K562 (cell line): Measurements from ENCODE around the gene ADCY9. TPM values are rescaled to one million over a fixed set of nuclear protein-coding genes. Genes with fewer than 3 reads are reported as not detected.

Experiments
- ATAC-seq: fragments of 200-7000 bp; cut with Tn5 transposase; 3 replicates; pipeline ENCODE4 v1.9.1; 2020; ENCODE audit warnings: moderate library complexity
- BruUV-seq: library from RNA; stranded (reverse); fragments of 400-500 nt; replicated peaks from 2 replicates; lab custom pipeline; 2021; lab: Mats Ljungman, UMichigan
- CTCF ChIA-PET: fragments of 300-600 bp; formaldehyde crosslinking; extraction: SDS; loops from one replicate; lab custom pipeline; 2021; ENCODE audit warnings: low intra/inter-chr PET ratio; lab: Yijun Ruan, JAX
- POLR2A ChIA-PET: fragments of 300-600, 350-650 bp; sonication (Branson Sonifier 250); formaldehyde crosslinking; extraction: SDS; loops from one replicate; lab custom pipeline; 2021; ENCODE audit warnings: antibody characterized with exemption, inconsistent platforms; lab: Yijun Ruan, JAX
- DNase-seq, 4 experiments: peaks; one replicate each; pipeline versions ENCODE4 v3.0.0 to v3.0.0-alpha.2; 2011 to 2018; ENCODE audit warnings: low spot score in 3 of 4, mixed read lengths in 3 of 4; ENCODE audit errors: extremely low read depth in 1 of 4
- FAIRE-seq: peaks from 2 replicates; lab custom pipeline; 2011; peaks lifted over from hg19 to GRCh38; lab: Jason Lieb, UNC
- H2AFZ ChIP-seq: 2 replicates; pipeline ENCODE4 v1.6.0; 2011; ENCODE audit warnings: low read depth, low read length, control low read depth, inconsistent platforms
- H3K27ac ChIP-seq: fragments of 200-600 bp; 3 replicates; pipeline ENCODE4 v1.8.0; 2011; ENCODE audit warnings: low read depth, mild to moderate bottlenecking, control low read depth, inconsistent platforms, low read length, moderate library complexity, mixed read lengths; ENCODE audit errors: extremely low read depth
- H3K27me3 ChIP-seq, 2 experiments: fragments of 300-600 bp in 1 of 2; 2 replicates in 1 of 2; 3 replicates in 1 of 2; pipeline versions ENCODE4 v1.6.0 to v1.8.0; 2011; ENCODE audit warnings: inconsistent platforms in 2 of 2, low read length in 2 of 2, mild to moderate bottlenecking in 1 of 2, mixed read lengths in 1 of 2, moderate library complexity in 1 of 2; ENCODE audit not compliant: control insufficient read depth in 2 of 2, insufficient read depth in 2 of 2
- H3K36me3 ChIP-seq: fragments of 300-600 bp; 3 replicates; pipeline ENCODE4 v1.8.0; 2011; ENCODE audit warnings: mild to moderate bottlenecking, low read length, inconsistent platforms; ENCODE audit not compliant: control insufficient read depth, insufficient read depth
- H3K4me1 ChIP-seq, 2 experiments: fragments of 200-600 bp in 1 of 2; replicated peaks in 1 of 2; 2 replicates in 1 of 2; 3 replicates in 1 of 2; pipeline versions ENCODE4 v1.5.1 to v1.8.0; 2011; ENCODE audit warnings: inconsistent platforms in 2 of 2, low read length in 2 of 2, mild to moderate bottlenecking in 1 of 2, mixed read lengths in 1 of 2, moderate library complexity in 1 of 2; ENCODE audit not compliant: control insufficient read depth in 2 of 2, insufficient read depth in 2 of 2
- H3K4me2 ChIP-seq: 2 replicates; pipeline ENCODE4 v1.6.1; 2011; ENCODE audit warnings: low read length, control low read depth, inconsistent platforms, mixed read lengths; ENCODE audit not compliant: insufficient read depth
- H3K4me3 ChIP-seq: fragments of 200-600 bp; sonication (generic), shearing (Covaris generic); 2 replicates; pipeline ENCODE4 v1.5.1; 2016; ENCODE audit warnings: control low read depth, inconsistent platforms
- H3K79me2 ChIP-seq: fragments of 200-600 bp; 3 replicates; pipeline ENCODE4 v1.8.0; 2011; ENCODE audit warnings: low read length, inconsistent platforms; ENCODE audit not compliant: control insufficient read depth, insufficient read depth
- H3K9ac ChIP-seq, 2 experiments: 2 replicates each; pipeline versions ENCODE4 v1.6.0 to v1.6.1; 2011; ENCODE audit warnings: low read depth in 2 of 2, low read length in 2 of 2, control low read depth in 1 of 2, inconsistent platforms in 1 of 2, mild to moderate bottlenecking in 1 of 2, mixed read lengths in 1 of 2; ENCODE audit not compliant: insufficient read depth in 1 of 2
- H3K9me1 ChIP-seq: one replicate; pipeline ENCODE4 v1.6.0; 2011; ENCODE audit warnings: inconsistent platforms, mild to moderate bottlenecking, low read length, moderate library complexity; ENCODE audit not compliant: control insufficient read depth, insufficient read depth
- H3K9me3 ChIP-seq: replicated peaks from 2 replicates; pipeline ENCODE4 v1.5.1; 2011; ENCODE audit warnings: low read depth, low read length, inconsistent platforms; ENCODE audit not compliant: control insufficient read depth, insufficient read depth
- H4K20me1 ChIP-seq: replicated peaks from 2 replicates; pipeline ENCODE4 v1.6.1; 2011; ENCODE audit warnings: low read length, inconsistent platforms, mixed read lengths; ENCODE audit not compliant: control insufficient read depth, insufficient read depth
- CAMTA2 ChIP-seq: fragments of 250-450 bp; sonication (Bioruptor Pico); conservative IDR thresholded peaks from 2 replicates; pipeline ENCODE4 v1.5.1; 2022
- E2F8 ChIP-seq: fragments of 450-650 bp; IDR thresholded peaks from 2 replicates; pipeline ENCODE4 v1.7.1; 2018; ENCODE audit warnings: mild to moderate bottlenecking, low read depth; ENCODE audit not compliant: partially characterized antibody
- HINFP ChIP-seq: fragments of 450-650 bp; conservative IDR thresholded peaks from 2 replicates; pipeline ENCODE4 v1.6.1; 2016; ENCODE audit warnings: missing genetic modification characterization, low read depth, mild to moderate bottlenecking, control low read depth, missing compliant biosample characterization
- ID3 ChIP-seq, 2 experiments: fragments of 250-450 bp in 1 of 2; fragments of 450-650 bp in 1 of 2; sonication (Bioruptor Pico) in 1 of 2; IDR thresholded peaks; 2 replicates each; pipeline versions ENCODE4 v1.6.1 to v1.8.0; 2016 to 2021; ENCODE audit warnings: mild to moderate bottlenecking in 2 of 2, moderate library complexity in 2 of 2, missing compliant biosample characterization in 1 of 2, missing genetic modification characterization in 1 of 2
- TAL1 ChIP-seq: fragments of 450-650 bp; IDR thresholded peaks from 2 replicates; pipeline ENCODE4 v1.6.1; 2016; ENCODE audit warnings: mild to moderate bottlenecking
- WGBS: fragments of 100-300 bp; shearing (Covaris generic); methylation state at CpG from one replicate; pipeline ENCODE4 v1.1.6; 2016; ENCODE audit warnings: low coverage, mixed read lengths; ENCODE audit not compliant: insufficient coverage; ENCODE audit errors: missing lambda C conversion rate; 5-methylcytosine and 5-hydroxymethylcytosine counted together
- in situ Hi-C: fragments of 300-500 bp; cut with MboI; formaldehyde crosslinking; loops from 4 replicates; pipeline ENCODE4 v1.15.0; 2018; ENCODE audit warnings: inconsistent platforms, mixed read lengths
- intact Hi-C: fragments of 100-400 bp; cut with micrococcal nuclease; formaldehyde crosslinking; loops from 2 replicates; pipeline ENCODE4 v1.14.2; 2022
- polyA plus RNA-seq, 8 experiments: library from polyadenylated mRNA; depleted of rRNA in 4 of 8; stranded (reverse) in 5 of 8; unstranded in 3 of 8; fragments of >200 nt; fragmentation: Nextera tagmentation in 2 of 8; fragmentation: Illumina TruSeq in 1 of 8; extraction: Ambion mirVana in 2 of 8; extraction: Trizol in 1 of 8; gene quantifications; 2 replicates each; pipeline versions ENCODE4 v1.2.1 to v1.2.3, GENCODE V29; 2011 to 2014; ENCODE audit warnings: inconsistent platforms in 1 of 8, missing spikeins in 1 of 8
- total RNA-seq, 7 experiments: library from RNA; depleted of rRNA in 6 of 7; stranded (reverse); fragments of >200 nt in 6 of 7; fragmentation: Illumina TruSeq in 2 of 7; extraction: Trizol in 2 of 7; gene quantifications; 2 replicates each; pipeline versions ENCODE4 v1.2.1 to v1.2.3, GENCODE V29; 2011 to 2021; ENCODE audit warnings: low replicate concordance in 1 of 7

ADCY9 gene
- total and polyA plus RNA-seq, 9 of the 15 experiments (the other 6 are each of a cell fraction or from before 2014, with no cell fraction given), result 0.03 to 0.29 (median 0.17) TPM

GRCh38 chr16:4093495-4094126, 22.6 kb downstream of the ADCY9 start (continued):
- no peak for TF ChIP-seq E2F8
- no peak for TF ChIP-seq ID3 (CRISPR knock-in tag; IDR thresholded peaks at IDR 0.05)
- TF ChIP-seq ID3 (tag; IDR thresholded peaks at IDR 0.05), result no peak
- no peak for TF ChIP-seq TAL1
- TF ChIP-seq CAMTA2, result no peak

- no TSS peak for BruUV-seq
- POLR2A ChIA-PET, result interaction anchor here (0.6 to 1.3 kb wide), 2 partner anchors 11 to 22 kb away, joined by 3 to 4 read pairs; no protein-coding TSS in a partner anchor
- CTCF ChIA-PET, result no interaction called here
- TF ChIP-seq HINFP (tag), result no peak
Observed at GRCh38 chr16:4092547-4093265, 23.5 kb downstream of the ADCY9 start.

More at GRCh38 chr16:4092547-4093265, 23.5 kb downstream of the ADCY9 start:
- Histone ChIP-seq H3K9me1 (no peaks in the 10 kb centered on the region), H3K4me2 (no peak overlapping the region), H4K20me1 (no peaks in the 10 kb centered on the region), H3K79me2 (no peaks in the 10 kb centered on the region), H3K4me3 (no peak overlapping the region), H3K4me1 (no peaks in the 10 kb centered on the region), H3K27me3 (peaks cover 30 to 46% of the 10 kb centered on the region in 2 experiments), H2AFZ (no peak overlapping the region), H3K9me3 (no peaks in the 10 kb centered on the region), H3K36me3 (no peaks in the 10 kb centered on the region), H3K9ac (no peak overlapping the region), H3K27ac (no peak overlapping the region)
- no peak for ATAC-seq
- intact Hi-C loops (no loop called here), in situ Hi-C loops (no loop called here)
- FAIRE-seq, result no peak
- 4% methylated on average over 5 of the region's 5 CpGs for WGBS
- DNase-seq, result no peak
